Endodermal cell (in vitro differentiated cells): ENCODE results near the gene CATSPERD. TPM values are rescaled to one million over a fixed set of nuclear protein-coding genes. Genes with fewer than 3 reads are reported as not detected.
A peak's percentile ranks its signal among the peaks of the same experiment; 100 is the strongest.

Source experiments
- DNase-seq: peaks from one replicate; pipeline ENCODE4 v3.0.0-alpha.2; 2017
- H3K27ac ChIP-seq: 2 replicates; pipeline ENCODE4 v1.5.1; 2013; ENCODE audit warnings: mild to moderate bottlenecking, low read depth, low read length, moderate library complexity
- H3K27me3 ChIP-seq: 2 replicates; pipeline ENCODE4 v1.6.1; 2013; ENCODE audit warnings: mild to moderate bottlenecking, low read length, moderate library complexity; ENCODE audit not compliant: insufficient read depth, control insufficient read depth, poor library complexity, severe bottlenecking
- H3K36me3 ChIP-seq: 2 replicates; pipeline ENCODE4 v1.7.0; 2013; ENCODE audit warnings: mild to moderate bottlenecking, low read length, moderate library complexity; ENCODE audit not compliant: control insufficient read depth, insufficient read depth
- H3K4me1 ChIP-seq: one replicate; pipeline ENCODE4 v1.7.0; 2013; ENCODE audit warnings: low read length; ENCODE audit not compliant: control insufficient read depth, insufficient read depth
- H3K4me3 ChIP-seq: 2 replicates; pipeline ENCODE4 v1.5.1; 2013; ENCODE audit warnings: mild to moderate bottlenecking, low read length, moderate library complexity
- H3K9ac ChIP-seq: 2 replicates; pipeline ENCODE4 v1.6.1; 2013; ENCODE audit warnings: mild to moderate bottlenecking, low read length, moderate library complexity; ENCODE audit not compliant: poor library complexity, severe bottlenecking; ENCODE audit errors: extremely low read depth
- H3K9me3 ChIP-seq: 2 replicates; pipeline ENCODE4 v1.6.1; 2013; ENCODE audit warnings: mild to moderate bottlenecking, low read length, moderate library complexity; ENCODE audit not compliant: control insufficient read depth
- H3K27ac Mint-ChIP-seq: 2 replicates; pipeline ENCODE4 v1.8.0; 2020; ENCODE audit warnings: mixed read lengths
- H3K27me3 Mint-ChIP-seq: 2 replicates; pipeline ENCODE4 v1.8.0; 2021; ENCODE audit warnings: mild to moderate bottlenecking, mixed read lengths; ENCODE audit not compliant: insufficient read depth
- H3K36me3 Mint-ChIP-seq: 2 replicates; pipeline ENCODE4 v1.8.0; 2020; ENCODE audit warnings: low read depth, mixed read lengths
- H3K4me1 Mint-ChIP-seq: 2 replicates; pipeline ENCODE4 v1.8.0; 2020; ENCODE audit warnings: mixed read lengths
- H3K4me3 Mint-ChIP-seq: 2 replicates; pipeline ENCODE4 v1.8.0; 2020; ENCODE audit warnings: mild to moderate bottlenecking, moderate library complexity, mixed read lengths
- H3K9me3 Mint-ChIP-seq: 2 replicates; pipeline ENCODE4 v1.8.0; 2020; ENCODE audit warnings: mild to moderate bottlenecking, mixed read lengths
- CTCF ChIP-seq: fragments of 200-600 bp; sonication (generic); conservative IDR thresholded peaks from 2 replicates; pipeline ENCODE4 v1.5.0; 2021; ENCODE audit warnings: antibody characterized with exemption, mild to moderate bottlenecking
- WGBS, 2 experiments: methylation state at CpG; one replicate each; pipeline versions ENCODE4 v1.1.5 to v1.1.7; 2013; ENCODE audit warnings: missing lambda C conversion rate in 2 of 2, mixed read lengths in 1 of 2; ENCODE audit not compliant: insufficient coverage in 1 of 2, insufficient read length in 1 of 2; 5-methylcytosine and 5-hydroxymethylcytosine counted together
- total RNA-seq, 2 donors: library from RNA; stranded (reverse); fragmentation: NEBNext Ultra II Directional in 1 of 2; extraction: Animal tissue kit (Norgen Biotek cat#: 25700) in 1 of 2; gene quantifications; 2 replicates in 1 of 2; 3 replicates in 1 of 2; pipeline ENCODE4 v1.2.1, GENCODE V29; 2021

The CATSPERD gene
- total RNA-seq, 2 donors from 2014 or later = not detected

- Histone ChIP-seq H3K27ac (no peak overlapping the region), H3K4me1 (no peaks in the 10 kb centered on the region), H3K9ac (no peak overlapping the region), H3K36me3 (peaks cover 6% of the 10 kb centered on the region), H3K27me3 (no peaks in the 10 kb centered on the region), H3K4me3 (no peak overlapping the region), H3K9me3 (no peaks in the 10 kb centered on the region)
- Mint-ChIP-seq H3K9me3 (no peaks in the 10 kb centered on the region), H3K4me3 (no peak overlapping the region), H3K36me3 (peaks cover 12% of the 10 kb centered on the region), H3K4me1 (peaks cover 7% of the 10 kb centered on the region), H3K27ac (no peak overlapping the region), H3K27me3 (peaks cover 4% of the 10 kb centered on the region)
- 93 to 94% methylated on average over 12 to 13 of the region's 13 CpGs for WGBS, 2 experiments
- no peak for TF ChIP-seq CTCF
- DNase-seq = peak; percentile 48
Measured at GRCh38 chr19:5676772-5677105, 43.7 kb upstream of the CATSPERD start.

- peaks cover 8% of the 10 kb centered on the region for H3K36me3 Mint-ChIP-seq
- Histone ChIP-seq H3K36me3 (peaks cover 6% of the 10 kb centered on the region), H3K9ac (no peak overlapping the region), H3K27ac (no peak overlapping the region), H3K4me3 (no peak overlapping the region), H3K27me3 (no peaks in the 10 kb centered on the region), H3K4me1 (no peaks in the 10 kb centered on the region), H3K9me3 (no peaks in the 10 kb centered on the region)
- whole genome bisulfite sequencing, 2 experiments = 88 to 89% methylated on average over 8 to 10 of the region's 10 CpGs
- no peak for DNase-seq
- peaks cover 7% of the 10 kb centered on the region for H3K27me3 Mint-ChIP-seq
- H3K9me3 Mint-ChIP-seq = no peaks in the 10 kb centered on the region
- no peak overlapping the region for H3K4me3 Mint-ChIP-seq
- H3K27ac Mint-ChIP-seq = no peak overlapping the region
- no peak for TF ChIP-seq CTCF
- peaks cover 10% of the 10 kb centered on the region for H3K4me1 Mint-ChIP-seq
Measured at GRCh38 chr19:5677136-5677535, 43.3 kb upstream of the CATSPERD start.

DNA sequence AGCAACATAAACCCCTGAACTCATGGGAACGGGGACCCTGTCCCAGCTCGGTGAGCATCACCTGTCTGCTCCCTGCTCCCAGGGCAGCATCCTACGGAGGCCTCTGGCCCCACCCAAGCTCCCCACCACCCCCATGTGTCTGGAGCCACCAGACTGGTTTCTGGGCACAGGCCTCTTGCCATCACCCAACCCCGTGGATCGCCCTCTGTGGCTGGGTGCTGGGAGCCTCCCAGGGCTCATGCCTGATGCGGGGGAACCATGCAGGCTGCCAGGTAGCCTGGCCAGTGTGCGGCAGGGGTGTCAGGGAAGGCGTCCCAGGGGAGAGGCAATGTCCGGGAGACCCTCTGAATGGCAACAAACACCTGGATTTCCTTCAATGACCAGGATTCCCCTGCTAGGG lies 42.9 kb upstream of the CATSPERD start:
- Mint-ChIP-seq H3K27ac (no peak overlapping the region), H3K36me3 (peaks cover 8% of the 10 kb centered on the region), H3K4me3 (no peak overlapping the region), H3K9me3 (no peaks in the 10 kb centered on the region), H3K27me3 (peaks cover 10% of the 10 kb centered on the region), H3K4me1 (peaks cover 13% of the 10 kb centered on the region)
- H3K9me3 ChIP-seq = no peaks in the 10 kb centered on the region
- peaks cover 6% of the 10 kb centered on the region for H3K36me3 ChIP-seq
- no peak overlapping the region for H3K9ac ChIP-seq
- H3K27me3 ChIP-seq = no peaks in the 10 kb centered on the region
- TF ChIP-seq CTCF = no peak
- no peak for DNase-seq
- no peak overlapping the region for H3K4me3 ChIP-seq
- no peak overlapping the region for H3K27ac ChIP-seq
- no peaks in the 10 kb centered on the region for H3K4me1 ChIP-seq
- 93 to 95% methylated on average over 8 to 9 of the region's 9 CpGs for WGBS, 2 experiments
